Measurements from ENCODE around the gene GTPBP2.
A peak's percentile ranks its signal among the peaks of the same experiment; 100 is the strongest.

GRCh38 chr6:43668151-43669028, 39.3 kb upstream of the GTPBP2 start:
- TF ChIP-seq POLR2A (IDR thresholded peaks at IDR 0.05; ENCODE audit: low read length) (peak; percentile 49), GATA1 (IDR thresholded peaks at IDR 0.05; ENCODE audit: low read depth, low read length) (no peak)

Data from erythroblast (primary cell).